DMS53 (cell line): ENCODE results near the gene DISP3.

Source experiments
- DNase-seq: peaks from one replicate; lab custom pipeline; 2025; lab: John Stamatoyannopoulos, UW

The DISP3 gene

GRCh38 chr1:11486231-11487009 lies 7.5 kb downstream of the DISP3 start:
- no peak for DNase-seq

DNA sequence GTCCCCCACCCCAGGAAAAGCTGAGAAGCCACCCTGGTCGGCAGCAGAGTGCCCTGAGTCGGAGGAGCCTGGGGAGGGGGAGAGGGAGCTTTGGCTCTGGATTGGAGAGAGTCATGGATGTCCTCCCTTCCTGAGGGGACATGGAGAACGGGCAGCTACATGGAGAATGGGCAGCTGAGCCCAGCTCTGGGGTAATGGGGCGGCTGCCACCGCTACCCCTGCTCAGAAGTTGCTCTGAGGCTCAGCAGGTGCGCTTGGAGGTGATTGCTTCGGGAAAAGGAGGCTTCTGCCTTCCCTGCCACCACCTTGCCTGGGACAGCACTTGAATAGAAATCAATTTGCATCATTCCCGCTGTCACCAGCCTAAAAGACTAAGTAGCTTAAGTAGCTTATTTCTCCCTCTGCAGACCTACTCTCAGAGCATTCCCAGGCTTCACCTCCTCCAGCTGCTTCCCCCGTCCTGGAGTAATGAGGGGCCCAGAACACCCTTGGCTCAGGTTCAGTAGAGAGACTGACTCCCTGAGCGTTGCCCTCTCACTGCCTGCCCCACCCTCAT lies 8.3 kb downstream of the DISP3 start:
- no peak for DNase-seq

GRCh38 chr1:11488201-11488770 lies 9.3 kb downstream of the DISP3 start:
- no peak for DNase-seq

DNA sequence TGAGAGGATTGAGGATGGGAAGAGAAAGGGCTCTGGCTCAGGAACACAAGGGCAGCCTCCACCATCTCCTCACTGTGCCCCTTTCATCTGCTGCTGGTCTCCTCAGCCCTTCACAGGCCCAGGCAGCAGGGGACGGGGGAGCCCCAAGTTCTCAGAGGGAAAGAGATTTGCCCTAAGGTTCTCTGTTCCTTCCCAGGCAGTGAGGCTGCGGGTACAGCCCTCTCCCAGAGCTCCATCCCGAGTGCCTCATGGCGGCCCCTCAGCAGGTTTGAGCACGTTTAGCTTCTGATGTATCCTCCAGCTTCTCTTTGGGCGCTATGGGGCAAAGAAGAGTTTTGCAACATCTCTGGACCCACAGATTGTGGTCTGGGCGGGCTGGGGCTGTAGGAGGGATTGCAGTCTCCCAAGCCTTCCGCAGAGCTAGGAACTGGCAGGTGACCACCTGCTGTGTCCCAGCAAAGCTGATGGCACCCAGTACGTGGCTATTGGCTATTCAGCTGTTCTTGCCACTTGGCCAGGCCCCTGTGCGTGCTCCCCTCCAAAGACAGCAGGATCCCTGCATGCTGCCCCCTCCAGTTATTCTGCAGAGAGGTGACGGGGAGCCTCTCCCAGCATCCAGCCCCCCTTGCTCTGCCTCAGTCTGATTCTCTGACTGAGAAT lies 10.1 kb downstream of the DISP3 start:
- DNase-seq, result no peak

- DNase-seq, result no peak
Observed at GRCh38 chr1:11492235-11492634, 13.3 kb downstream of the DISP3 start.

DNA sequence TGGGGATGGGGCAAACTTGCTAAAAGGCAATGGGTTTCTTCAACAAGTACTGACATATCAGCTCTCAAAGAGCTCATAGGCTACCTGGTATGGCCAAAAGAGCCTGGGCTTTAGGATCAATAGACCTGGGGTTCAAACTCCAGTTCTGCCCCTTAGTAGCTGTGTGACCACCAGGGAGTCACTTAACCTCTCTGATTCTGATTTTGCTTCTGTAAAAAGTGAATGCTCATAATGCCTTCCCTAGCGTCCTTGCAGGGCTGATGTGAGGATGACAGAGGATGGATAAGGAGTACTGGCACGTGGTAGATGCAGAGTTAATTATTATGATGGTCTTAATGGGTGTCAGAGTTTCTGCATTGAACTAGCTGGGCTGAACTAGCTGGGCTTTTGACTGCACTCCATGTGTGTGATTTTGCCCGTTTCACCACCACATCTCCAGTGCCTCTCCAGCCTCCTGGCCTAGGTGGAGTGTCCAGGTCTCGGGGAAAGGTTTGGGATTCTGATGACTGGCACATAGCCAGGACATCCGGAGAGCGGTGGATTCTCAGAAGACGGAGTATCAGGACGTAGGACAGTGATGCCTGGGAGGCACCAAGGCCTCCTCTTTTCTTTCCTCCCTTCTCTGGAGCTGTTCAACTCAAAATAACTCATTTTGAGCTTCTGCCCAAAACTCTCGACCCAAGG lies 15.2 kb downstream of the DISP3 start:
- no peak for DNase-seq

GRCh38 chr1:11494771-11495170 lies 15.8 kb downstream of the DISP3 start:
- DNase-seq, result no peak

GRCh38 chr1:11495579-11495978 lies 16.6 kb downstream of the DISP3 start:
- no peak for DNase-seq

DNA sequence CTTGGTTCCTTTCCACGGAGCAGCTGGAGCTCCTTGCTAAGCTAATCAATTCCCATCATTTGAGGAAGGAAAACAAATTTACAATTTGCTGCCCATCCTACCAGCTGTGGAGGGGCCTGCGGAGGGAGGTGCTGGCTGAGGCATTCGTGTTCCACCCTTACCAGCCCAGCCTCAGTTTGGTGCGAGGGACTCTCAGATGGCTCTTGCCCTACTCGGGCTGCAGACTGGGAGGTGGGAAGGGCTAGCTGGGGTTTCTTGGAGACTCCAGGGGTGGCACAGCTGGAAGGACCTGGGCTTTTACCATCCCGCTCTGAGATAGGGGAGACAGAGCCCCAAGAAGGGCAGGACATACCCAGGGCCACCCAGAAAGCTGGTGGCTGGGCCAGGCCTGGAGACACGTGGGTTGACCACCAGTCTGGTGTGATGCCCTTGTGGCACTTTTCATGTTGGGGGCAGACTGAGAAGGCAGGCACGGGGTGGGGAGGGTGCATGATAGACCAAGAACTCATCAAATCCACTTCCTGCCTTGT lies 17.7 kb downstream of the DISP3 start:
- no peak for DNase-seq

DNA sequence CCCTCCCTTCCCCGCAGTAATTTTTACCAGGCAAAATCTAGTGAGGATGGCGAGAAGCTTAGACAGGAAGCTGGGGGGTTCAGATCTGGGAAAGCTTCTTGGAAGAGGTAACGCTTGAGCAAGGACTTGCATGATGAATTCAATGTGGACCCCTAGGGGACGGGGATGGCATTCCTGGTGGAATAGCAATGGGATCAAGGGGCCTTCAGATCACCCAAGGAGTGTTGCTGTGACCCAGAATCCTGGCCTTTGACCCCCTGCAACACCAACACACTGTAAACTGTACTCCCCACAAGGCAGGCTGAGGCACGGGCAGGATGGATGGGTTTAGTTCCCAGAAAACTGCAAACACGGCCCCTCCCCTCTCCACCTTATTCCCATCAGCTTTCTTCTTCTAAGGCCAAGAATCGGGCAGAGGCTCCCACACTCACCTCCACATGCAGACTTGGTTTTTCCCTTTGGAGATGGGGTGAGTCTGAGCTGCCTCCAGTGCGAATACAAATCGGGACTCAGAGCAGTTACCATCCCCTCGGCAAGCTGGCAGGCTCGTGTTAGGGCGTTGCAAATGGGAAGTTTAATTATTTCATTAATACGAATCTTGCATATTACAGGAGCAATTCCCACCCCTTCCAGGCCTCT lies 20.1 kb downstream of the DISP3 start:
- DNase-seq, result no peak

- DNase-seq, result no peak
Observed at GRCh38 chr1:11499601-11500331, 20.8 kb downstream of the DISP3 start.

DNA sequence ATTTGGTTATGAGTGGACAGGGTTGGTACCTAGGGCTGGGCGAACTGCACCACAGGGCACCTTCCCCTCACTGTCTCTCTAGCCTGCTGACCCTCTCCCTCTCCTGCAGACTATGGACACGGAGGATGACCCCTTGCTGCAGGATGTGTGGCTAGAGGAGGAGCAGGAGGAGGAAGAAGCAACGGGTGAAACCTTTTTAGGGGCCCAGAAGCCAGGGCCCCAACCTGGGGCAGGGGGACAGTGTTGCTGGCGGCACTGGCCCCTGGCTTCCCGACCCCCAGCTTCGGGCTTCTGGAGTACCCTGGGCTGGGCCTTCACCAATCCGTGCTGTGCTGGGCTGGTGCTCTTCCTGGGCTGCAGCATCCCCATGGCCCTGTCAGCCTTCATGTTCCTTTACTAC lies 21.9 kb downstream of the DISP3 start:
- DNase-seq, result no peak

GRCh38 chr1:11501491-11501897 lies 22.5 kb downstream of the DISP3 start:
- no peak for DNase-seq

- no peak for DNase-seq
Observed at GRCh38 chr1:11501906-11502485, 23.0 kb downstream of the DISP3 start.

- no peak for DNase-seq
Observed at GRCh38 chr1:11502516-11502915, 23.6 kb downstream of the DISP3 start.

GRCh38 chr1:11504599-11504998 lies 25.6 kb downstream of the DISP3 start:
- DNase-seq, result no peak

- no peak for DNase-seq
Observed at GRCh38 chr1:11505591-11506538, 26.9 kb downstream of the DISP3 start.

DNA sequence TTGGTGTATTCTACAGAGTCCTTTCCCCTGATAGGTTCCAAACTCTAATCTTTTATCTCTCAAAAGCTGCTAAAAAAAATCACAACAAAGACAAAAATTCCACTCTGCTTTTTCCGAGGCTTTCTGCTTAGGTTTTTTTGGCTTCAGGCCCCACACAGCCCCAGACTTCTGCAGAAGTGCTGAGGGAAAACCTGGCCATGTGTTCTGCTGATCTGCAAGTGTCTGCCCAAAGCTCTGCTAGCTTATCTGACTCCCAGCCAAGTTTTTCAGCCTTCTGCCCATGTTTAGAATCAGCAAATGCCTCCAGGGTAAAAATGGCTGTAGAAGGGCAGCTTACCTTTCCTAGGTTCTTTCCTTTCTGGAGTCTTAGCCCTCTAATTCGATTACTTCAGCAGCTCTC lies 28.4 kb downstream of the DISP3 start:
- no peak for DNase-seq

GRCh38 chr1:11513681-11514080 lies 34.7 kb downstream of the DISP3 start:
- no peak for DNase-seq
